ENCODE data around the gene PTPRN.

DNA sequence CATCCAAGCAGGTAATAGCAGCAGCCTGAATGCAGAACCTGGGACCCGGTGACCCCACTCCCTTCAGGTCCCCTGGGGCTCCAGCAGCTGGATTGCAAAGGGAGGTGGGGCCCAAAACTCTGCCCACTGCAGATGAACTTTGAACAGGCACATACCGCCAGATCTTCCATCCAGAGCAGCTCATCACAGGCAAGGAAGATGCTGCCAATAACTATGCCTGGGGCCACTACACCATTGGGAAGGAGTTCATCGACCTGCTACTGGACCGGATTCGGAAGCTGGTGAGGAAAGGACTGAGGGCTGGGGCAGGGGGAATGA is 39.2 kb downstream of the PTPRN start:
- TF ChIP-seq, protein P1, sequence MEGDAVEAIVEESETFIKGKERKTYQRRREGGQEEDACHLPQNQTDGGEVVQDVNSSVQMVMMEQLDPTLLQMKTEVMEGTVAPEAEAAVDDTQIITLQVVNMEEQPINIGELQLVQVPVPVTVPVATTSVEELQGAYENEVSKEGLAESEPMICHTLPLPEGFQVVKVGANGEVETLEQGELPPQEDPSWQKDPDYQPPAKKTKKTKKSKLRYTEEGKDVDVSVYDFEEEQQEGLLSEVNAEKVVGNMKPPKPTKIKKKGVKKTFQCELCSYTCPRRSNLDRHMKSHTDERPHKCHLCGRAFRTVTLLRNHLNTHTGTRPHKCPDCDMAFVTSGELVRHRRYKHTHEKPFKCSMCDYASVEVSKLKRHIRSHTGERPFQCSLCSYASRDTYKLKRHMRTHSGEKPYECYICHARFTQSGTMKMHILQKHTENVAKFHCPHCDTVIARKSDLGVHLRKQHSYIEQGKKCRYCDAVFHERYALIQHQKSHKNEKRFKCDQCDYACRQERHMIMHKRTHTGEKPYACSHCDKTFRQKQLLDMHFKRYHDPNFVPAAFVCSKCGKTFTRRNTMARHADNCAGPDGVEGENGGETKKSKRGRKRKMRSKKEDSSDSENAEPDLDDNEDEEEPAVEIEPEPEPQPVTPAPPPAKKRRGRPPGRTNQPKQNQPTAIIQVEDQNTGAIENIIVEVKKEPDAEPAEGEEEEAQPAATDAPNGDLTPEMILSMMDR (IDR thresholded peaks at IDR 0.05), result no peak
- no peak for TF ChIP-seq EZH2phosphoT487 (IDR thresholded peaks at IDR 0.05)
- no peak for TF ChIP-seq EZH2 (IDR thresholded peaks at IDR 0.05)

Data from neural progenitor cell (in vitro differentiated cells).